NCI-H345 treated with DMSO at 0.1 percent for 48 hours (cell line): ENCODE data around the gene CATSPER3.
A peak's percentile ranks its signal among the peaks of the same experiment; 100 is the strongest.

Source experiments
- DNase-seq: peaks from one replicate; lab custom pipeline; 2025; ENCODE audit not compliant: unreplicated experiment; lab: John Stamatoyannopoulos, UW

CATSPER3 gene

GRCh38 chr5:135028791-135029476 is 61.2 kb downstream of the CATSPER3 start:
- DNase-seq, result no peak

- DNase-seq, result no peak
These were observed 61.9 kb downstream of the CATSPER3 start for GRCh38 chr5:135029477-135030122.

GRCh38 chr5:135030123-135030955 is 62.6 kb downstream of the CATSPER3 start:
- no peak for DNase-seq

- no peak for DNase-seq
These were observed 63.5 kb downstream of the CATSPER3 start for GRCh38 chr5:135030956-135031812.

- no peak for DNase-seq
These were observed 64.3 kb downstream of the CATSPER3 start for GRCh38 chr5:135031813-135032694.

- no peak for DNase-seq
These were observed 64.9 kb downstream of the CATSPER3 start for GRCh38 chr5:135032695-135032998.

GRCh38 chr5:135032999-135033861 is 65.5 kb downstream of the CATSPER3 start:
- DNase-seq, result peak; percentile 30

GRCh38 chr5:135033901-135034235 is 66.2 kb downstream of the CATSPER3 start, which contains the start of gene PITX1:
TSS of gene PITX1 (minus strand) at chr5:135034228. CDS start at chr5:135033881, 347 bp downstream.
- DNase-seq, result peak; percentile 47

- DNase-seq, result peak; percentile 44
These were observed 66.7 kb downstream of the CATSPER3 start for GRCh38 chr5:135034236-135034962.

- no peak for DNase-seq
These were observed 67.4 kb downstream of the CATSPER3 start for GRCh38 chr5:135034963-135035677.

- no peak for DNase-seq
These were observed 67.9 kb downstream of the CATSPER3 start for GRCh38 chr5:135035678-135036030.

- peak; percentile 42 for DNase-seq
These were observed 68.7 kb downstream of the CATSPER3 start for GRCh38 chr5:135036405-135036804.

- DNase-seq, result no peak
These were observed 70.0 kb downstream of the CATSPER3 start for GRCh38 chr5:135037519-135038204.

- no peak for DNase-seq
These were observed 70.6 kb downstream of the CATSPER3 start for GRCh38 chr5:135038205-135038812.

- no peak for DNase-seq
These were observed 71.1 kb downstream of the CATSPER3 start for GRCh38 chr5:135038813-135039270.

- no peak for DNase-seq
These were observed 71.7 kb downstream of the CATSPER3 start for GRCh38 chr5:135039271-135040033.
